ENCODE data around the gene RASGEF1B. TPM values are rescaled to one million over a fixed set of nuclear protein-coding genes. Genes with fewer than 3 reads are reported as not detected.

The RASGEF1B gene
- total RNA-seq, 1 donor from 2014 or later = 2.4 TPM

GRCh38 chr4:81469781-81470455, 1.8 kb downstream of the RASGEF1B start:
- intact Hi-C loops (cut with DNase I) = loop anchor here (5.0 to 10.0 kb wide), 6 partner anchors 97 to 815 kb away; no protein-coding TSS in a partner anchor
- no peak for DNase-seq (ENCODE audit: low spot score)

DNA sequence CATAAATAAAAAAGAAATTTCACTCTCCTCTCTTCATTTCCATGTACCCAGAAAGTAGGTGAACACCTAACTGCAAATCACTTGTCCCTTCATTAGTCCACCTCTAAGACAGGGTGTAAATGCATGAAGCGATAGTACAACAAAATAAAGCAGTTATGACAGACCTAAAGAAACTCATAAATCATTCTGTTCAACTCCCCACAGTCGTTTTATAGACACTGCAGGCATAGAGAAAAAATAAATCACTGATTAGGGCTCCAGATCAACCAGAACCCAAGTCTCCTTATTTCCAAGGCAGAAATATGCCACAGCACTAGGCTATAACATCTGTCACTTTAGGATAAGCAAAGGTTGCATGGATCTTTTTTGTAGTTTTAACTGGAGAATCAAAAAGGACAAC, 3.0 kb downstream of the RASGEF1B start:
- DNase-seq (ENCODE audit: low spot score) = no peak
- intact Hi-C loops (cut with DNase I) = loop anchor here (5.0 kb wide), 1 partner anchor 734 kb away; no protein-coding TSS in a partner anchor

DNA sequence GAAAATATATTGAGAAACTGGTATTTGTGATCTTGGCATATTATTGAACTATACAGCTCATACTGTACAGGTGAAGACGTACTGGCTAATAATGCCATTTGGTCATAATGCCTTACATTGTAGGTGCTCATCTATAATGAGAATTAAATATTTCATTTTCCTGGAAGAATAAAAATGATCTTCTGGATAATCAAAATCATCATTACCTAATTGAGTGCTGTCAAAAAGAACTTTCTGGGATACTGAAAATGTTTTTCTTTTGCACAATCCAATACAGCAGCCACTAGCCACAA, 4.1 kb downstream of the RASGEF1B start:
- intact Hi-C loops (cut with DNase I) = loop anchor here (1.0 to 5.0 kb wide), 2 partner anchors 378 to 735 kb away; no protein-coding TSS in a partner anchor
- no peak for DNase-seq (ENCODE audit: low spot score)

GRCh38 chr4:81466841-81467671, 4.7 kb downstream of the RASGEF1B start:
- no peak for DNase-seq (ENCODE audit: low spot score)
- intact Hi-C loops (cut with DNase I) = loop anchor here (1.0 to 5.0 kb wide), 2 partner anchors 378 to 735 kb away; no protein-coding TSS in a partner anchor

- no peak for DNase-seq (ENCODE audit: low spot score)
- intact Hi-C loops (cut with DNase I) = loop anchor here (5.0 kb wide), 1 partner anchor 737 kb away; no protein-coding TSS in a partner anchor
Measured at GRCh38 chr4:81465406-81466340, 6.0 kb downstream of the RASGEF1B start.

GRCh38 chr4:81460834-81461233, 10.9 kb downstream of the RASGEF1B start:
- no peak for DNase-seq (ENCODE audit: low spot score)
- intact Hi-C loops (cut with DNase I) = no loop called here

- DNase-seq (ENCODE audit: low spot score) = no peak
Measured at GRCh38 chr4:81460191-81460701, 11.5 kb downstream of the RASGEF1B start.

GRCh38 chr4:81459228-81459627, 12.5 kb downstream of the RASGEF1B start:
- intact Hi-C loops (cut with DNase I) = no loop called here
- DNase-seq (ENCODE audit: low spot score) = no peak

More at GRCh38 chr4:81460191-81460701, 11.5 kb downstream of the RASGEF1B start:
- intact Hi-C loops (cut with DNase I) = no loop called here

- intact Hi-C loops (cut with DNase I) = no loop called here
- no peak for DNase-seq (ENCODE audit: low spot score)
Measured at GRCh38 chr4:81457921-81458520, 13.7 kb downstream of the RASGEF1B start.

- no peak for DNase-seq (ENCODE audit: low spot score)
- intact Hi-C loops (cut with DNase I) = no loop called here
Measured at GRCh38 chr4:81457345-81457744, 14.4 kb downstream of the RASGEF1B start.

DNA sequence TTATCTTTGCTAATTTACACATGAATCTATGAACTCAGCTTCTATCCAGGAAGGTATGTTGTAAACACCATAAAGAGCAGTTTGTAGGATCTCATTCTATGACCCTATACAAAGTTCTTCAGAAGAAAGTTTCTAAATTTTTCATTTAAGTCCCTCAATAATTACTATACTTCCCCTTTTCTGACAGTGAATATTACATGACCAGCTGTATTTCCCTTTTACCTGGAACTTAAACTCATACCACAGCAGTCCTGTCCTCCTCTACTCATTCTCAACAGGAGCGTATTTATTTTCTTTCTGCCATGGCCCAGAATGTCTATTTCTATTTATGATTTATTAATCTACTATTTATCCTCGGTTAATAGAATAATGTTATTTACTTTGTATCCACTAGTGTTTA, 15.8 kb downstream of the RASGEF1B start:
- intact Hi-C loops (cut with DNase I) = no loop called here
- no peak for DNase-seq (ENCODE audit: low spot score)

DNA sequence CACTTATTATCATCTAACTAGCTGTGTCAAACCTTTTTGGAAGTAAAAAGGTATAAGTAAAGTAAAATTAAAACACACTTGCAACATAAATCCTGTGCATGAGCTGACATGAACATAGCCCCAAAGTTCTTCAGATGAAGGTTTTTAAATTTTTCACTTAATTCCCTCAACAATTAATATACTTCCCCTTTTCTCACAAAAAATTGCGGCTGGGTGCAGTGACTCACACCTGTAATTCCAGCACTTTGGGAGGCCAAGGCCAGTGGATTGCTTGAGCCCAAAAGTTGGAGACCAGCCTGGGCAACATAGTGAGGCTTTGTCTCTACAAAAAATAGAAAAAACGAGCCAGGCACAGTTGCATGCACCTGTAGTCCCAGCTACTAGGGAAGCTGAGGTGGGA, 16.8 kb downstream of the RASGEF1B start:
- no peak for DNase-seq (ENCODE audit: low spot score)
- intact Hi-C loops (cut with DNase I) = no loop called here

- DNase-seq (ENCODE audit: low spot score) = no peak
- intact Hi-C loops (cut with DNase I) = no loop called here
Measured at GRCh38 chr4:81454499-81454898, 17.2 kb downstream of the RASGEF1B start.

- intact Hi-C loops (cut with DNase I) = no loop called here
Measured at GRCh38 chr4:81453024-81453423, 18.7 kb downstream of the RASGEF1B start.

DNA sequence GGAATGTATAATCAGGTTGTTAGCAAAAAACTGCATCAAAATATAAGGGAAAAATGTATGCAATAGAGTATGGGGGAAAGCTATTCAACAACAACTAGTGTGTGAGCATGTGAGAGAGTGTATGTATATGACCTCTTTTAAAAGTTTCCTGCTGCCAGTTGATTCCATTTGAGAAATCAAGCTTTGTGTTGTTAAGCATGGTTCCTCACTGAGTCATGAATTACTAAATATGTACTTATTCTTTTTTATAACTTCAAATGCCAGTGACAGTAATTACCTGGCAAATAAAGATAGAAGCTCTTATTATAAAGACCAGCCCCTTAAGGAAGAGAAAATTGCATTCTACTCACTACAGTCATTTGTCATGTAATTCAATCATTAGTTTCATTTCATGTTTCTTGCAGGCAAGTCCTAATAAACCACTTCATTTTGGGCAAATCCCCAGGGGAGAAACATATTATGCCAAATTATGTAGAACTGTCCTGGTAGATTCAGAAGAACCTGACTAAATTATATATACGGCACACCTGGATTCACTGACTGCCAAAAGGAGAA, 19.2 kb downstream of the RASGEF1B start:
- intact Hi-C loops (cut with DNase I) = no loop called here
- no peak for DNase-seq (ENCODE audit: low spot score)

More at GRCh38 chr4:81453024-81453423, 18.7 kb downstream of the RASGEF1B start:
- no peak for DNase-seq (ENCODE audit: low spot score)

DNA sequence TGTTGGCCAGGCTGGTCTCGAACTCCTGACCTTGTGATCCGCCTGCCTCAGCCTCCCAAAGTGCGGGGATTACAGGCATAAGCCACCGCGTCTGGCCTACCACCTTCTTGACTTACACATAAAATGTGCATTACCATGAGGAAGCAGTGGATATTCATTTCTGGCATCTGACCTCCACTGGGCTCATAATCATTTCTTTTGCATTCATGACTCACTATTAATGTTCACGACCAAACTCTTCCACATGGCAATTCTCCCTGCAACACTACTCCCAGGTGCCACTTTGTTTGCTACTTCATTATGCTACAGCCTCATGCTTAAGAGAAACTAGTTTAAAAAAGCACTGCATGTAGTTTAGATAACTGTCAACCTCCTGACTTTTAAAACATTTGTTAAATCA, 22.7 kb downstream of the RASGEF1B start:
- no peak for DNase-seq (ENCODE audit: low spot score)
- intact Hi-C loops (cut with DNase I) = no loop called here

GRCh38 chr4:81447566-81448229, 24.0 kb downstream of the RASGEF1B start:
- intact Hi-C loops (cut with DNase I) = no loop called here
- DNase-seq (ENCODE audit: low spot score) = no peak

DNA sequence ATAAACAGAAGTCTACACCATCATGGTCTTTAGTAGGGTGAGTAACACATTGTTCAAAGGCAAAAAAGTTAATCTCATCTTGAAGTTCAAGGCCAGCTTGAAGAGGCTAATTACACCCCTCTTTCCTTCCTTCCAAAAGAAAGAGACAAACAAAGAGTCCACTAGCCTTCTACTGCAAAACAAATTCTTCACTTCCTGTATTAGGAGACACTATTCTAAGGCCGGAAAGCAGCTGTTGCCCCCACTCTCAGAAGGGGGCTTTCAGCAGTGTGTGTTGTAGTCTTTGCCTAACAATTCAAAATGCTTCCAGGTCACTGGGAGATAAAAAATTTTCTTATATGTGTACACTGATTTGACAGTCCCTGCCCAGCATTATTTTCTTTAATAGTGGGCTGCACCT, 25.1 kb downstream of the RASGEF1B start:
- intact Hi-C loops (cut with DNase I) = no loop called here

More for the DNA sequence above, 25.1 kb downstream of the RASGEF1B start:
- no peak for DNase-seq (ENCODE audit: low spot score)

Data from cardiac septum (tissue), 1 donor.